Endothelial cell of umbilical vein (primary cell): Measurements from ENCODE around the gene UBB. TPM values are rescaled to one million over a fixed set of nuclear protein-coding genes. Genes with fewer than 3 reads are reported as not detected.

Source experiments
- BruUV-seq: library from RNA; stranded (reverse); fragments of 400-500 nt; replicated peaks from 2 replicates; lab custom pipeline; 2021; lab: Mats Ljungman, UMichigan
- CTCF ChIA-PET: fragments of 300-600, 350-600 bp; sonication (Branson Sonifier 250); formaldehyde crosslinking; loops from one replicate; lab custom pipeline; 2021; ENCODE audit warnings: antibody characterized with exemption, inconsistent platforms; lab: Charles Lee
- POLR2A ChIA-PET: fragments of 300-600, 350-600 bp; sonication (Branson Sonifier 250); formaldehyde crosslinking; loops from one replicate; lab custom pipeline; 2021; ENCODE audit warnings: antibody characterized with exemption, inconsistent platforms; lab: Charles Lee
- DNase-seq: peaks from one replicate; pipeline ENCODE4 v3.0.0-alpha.2; 2011; ENCODE audit warnings: low read depth, low spot score
- FAIRE-seq: peaks from 2 replicates; lab custom pipeline; 2011; peaks lifted over from hg19 to GRCh38; lab: Jason Lieb, UNC
- H2AFZ ChIP-seq: 2 replicates; pipeline ENCODE4 v1.6.0; 2012; ENCODE audit warnings: low read depth, low read length, control low read depth, inconsistent platforms
- H3K27ac ChIP-seq: 2 replicates; pipeline ENCODE4 v1.5.1; 2011; ENCODE audit warnings: low read depth, mild to moderate bottlenecking, control low read depth, low read length, moderate library complexity; ENCODE audit not compliant: insufficient read depth
- H3K27me3 ChIP-seq, 2 experiments: 2 replicates each; pipeline versions ENCODE4 v1.6.0 to v1.6.1; 2011; ENCODE audit warnings: low read length in 2 of 2, mixed read lengths in 1 of 2; ENCODE audit not compliant: control insufficient read depth in 2 of 2, insufficient read depth in 2 of 2
- H3K36me3 ChIP-seq, 2 experiments: 2 replicates in 1 of 2; 3 replicates in 1 of 2; pipeline ENCODE4 v1.5.1; 2011; ENCODE audit warnings: low read length in 2 of 2, mild to moderate bottlenecking in 1 of 2, moderate library complexity in 1 of 2; ENCODE audit not compliant: control insufficient read depth in 2 of 2, insufficient read depth in 2 of 2; ENCODE audit errors: extremely low read depth in 1 of 2
- H3K4me1 ChIP-seq: 3 replicates; pipeline ENCODE4 v1.5.1; 2011; ENCODE audit warnings: mild to moderate bottlenecking, low read length; ENCODE audit not compliant: control insufficient read depth, insufficient read depth; ENCODE audit errors: extremely low read depth
- H3K4me2 ChIP-seq: 2 replicates; pipeline ENCODE4 v1.6.1; 2011; ENCODE audit warnings: low read length, control low read depth, mixed read lengths; ENCODE audit not compliant: insufficient read depth
- H3K4me3 ChIP-seq, 3 experiments: fragments of 200-600 bp in 1 of 3; sonication (generic), shearing (Covaris generic) in 1 of 3; replicated peaks in 1 of 3; 2 replicates each; pipeline ENCODE4 v1.5.1; 2011 to 2016; ENCODE audit warnings: control low read depth in 3 of 3, low read length in 3 of 3, mild to moderate bottlenecking in 2 of 3, inconsistent platforms in 1 of 3, low read depth in 1 of 3, moderate library complexity in 1 of 3; ENCODE audit not compliant: insufficient read depth in 1 of 3
- H3K79me2 ChIP-seq: 2 replicates; pipeline ENCODE4 v1.6.0; 2012; ENCODE audit warnings: low read length, inconsistent platforms; ENCODE audit not compliant: control insufficient read depth, insufficient read depth
- H3K9ac ChIP-seq: replicated peaks from 2 replicates; pipeline ENCODE3; 2011; ENCODE audit warnings: low read length, control low read depth; ENCODE audit not compliant: insufficient read depth; ENCODE audit errors: extremely low read depth
- H3K9me1 ChIP-seq: replicated peaks from 3 replicates; pipeline ENCODE4 v1.6.0; 2011; ENCODE audit warnings: mild to moderate bottlenecking, low read length; ENCODE audit not compliant: control insufficient read depth, insufficient read depth; ENCODE audit errors: extremely low read depth
- H3K9me3 ChIP-seq: replicated peaks from 2 replicates; pipeline ENCODE4 v1.5.1; 2012; ENCODE audit warnings: low read length, inconsistent platforms; ENCODE audit not compliant: control insufficient read depth, insufficient read depth
- H4K20me1 ChIP-seq: replicated peaks from 2 replicates; pipeline ENCODE3; 2011; ENCODE audit warnings: mild to moderate bottlenecking, low read length; ENCODE audit not compliant: control insufficient read depth, insufficient read depth; ENCODE audit errors: extremely low read depth
- CTCF ChIP-seq, 2 donors: IDR thresholded peaks; 1 replicate in 1 of 2; 2 replicates in 1 of 2; pipeline ENCODE4 v1.5.1; 2011; ENCODE audit warnings: low read length in 2 of 2, mild to moderate bottlenecking in 2 of 2, moderate library complexity in 2 of 2, control low read depth in 1 of 2, inconsistent platforms in 1 of 2, low read depth in 1 of 2; ENCODE audit not compliant: insufficient read depth in 1 of 2; ENCODE audit errors: extremely low read depth in 1 of 2
- EZH2 ChIP-seq: IDR thresholded peaks from 2 replicates; pipeline ENCODE4 v1.6.1; 2012; ENCODE audit warnings: borderline replicate concordance, low read depth, mild to moderate bottlenecking, moderate library complexity, low read length, inconsistent platforms; ENCODE audit not compliant: severe bottlenecking
- FOS ChIP-seq: IDR thresholded peaks from 2 replicates; pipeline ENCODE4 v1.6.1; 2011; ENCODE audit warnings: mild to moderate bottlenecking, low read length, moderate library complexity, borderline replicate concordance; ENCODE audit not compliant: insufficient read depth
- GATA2 ChIP-seq: IDR thresholded peaks from 2 replicates; pipeline ENCODE4 v1.7.0; 2011; ENCODE audit warnings: low read depth, mild to moderate bottlenecking, moderate library complexity, mixed read lengths, low read length; ENCODE audit not compliant: insufficient read length, insufficient read depth
- JUN ChIP-seq: IDR thresholded peaks from 2 replicates; pipeline ENCODE4 v1.6.1; 2011; ENCODE audit warnings: borderline replicate concordance, low read depth; ENCODE audit not compliant: insufficient read length, insufficient read depth
- MAX ChIP-seq: IDR thresholded peaks from 2 replicates; pipeline ENCODE4 v1.6.1; 2011; ENCODE audit not compliant: insufficient read depth, insufficient read length
- MYC ChIP-seq: IDR thresholded peaks from one replicate; pipeline ENCODE4 v1.6.1; 2011; ENCODE audit warnings: mild to moderate bottlenecking, low read depth, low read length
- POLR2A ChIP-seq: IDR thresholded peaks from 2 replicates; pipeline ENCODE4 v1.6.1; 2012; ENCODE audit warnings: low read depth, mild to moderate bottlenecking, control low read depth, low read length
- POLR2AphosphoS5 ChIP-seq: IDR thresholded peaks from 2 replicates; pipeline ENCODE4 v1.6.1; 2012; ENCODE audit warnings: low read depth, mild to moderate bottlenecking, control low read depth, low read length, moderate library complexity; ENCODE audit not compliant: insufficient read depth
- dilution Hi-C: fragments of 300-500 bp; cut with MboI; formaldehyde crosslinking; loops from one replicate; pipeline ENCODE4 v1.15.0; 2019; ENCODE audit warnings: low sequenced_read_pairs; ENCODE audit not compliant: extremely low pct_ligation_motif_present
- intact Hi-C: fragments of 100-400 bp; cut with micrococcal nuclease; formaldehyde crosslinking; loops from one replicate; pipeline ENCODE4 v1.10.0; 2022
- polyA plus RNA-seq, 4 experiments: library from polyadenylated mRNA; depleted of rRNA in 3 of 4; stranded (reverse) in 3 of 4; unstranded in 1 of 4; fragments of >200 nt; gene quantifications; 2 replicates each; pipeline versions ENCODE4 v1.2.1 to v1.2.3, GENCODE V29; 2011 to 2012; ENCODE audit warnings: missing spikeins in 1 of 4
- total RNA-seq: library from RNA; stranded (reverse); gene quantifications from 2 replicates; pipeline ENCODE4 v1.2.3, GENCODE V29; 2021

Gene UBB
- total and polyA plus RNA-seq, 2 donors (not counting 3 experiments of a cell fraction or from before 2014, with no cell fraction given), result 1,294 to 1,683 TPM

- CTCF ChIA-PET, result interaction anchor here (0.7 kb wide), 1 partner anchor 15 kb away, joined by 3 read pairs; no protein-coding TSS in a partner anchor
- Histone ChIP-seq H3K9me1 (no peaks in the 10 kb centered on the region), H4K20me1 (no peaks in the 10 kb centered on the region), H3K4me3 (no peak overlapping the region), H2AFZ (no peak overlapping the region), H3K36me3 (no peaks in the 10 kb centered on the region), H3K27ac (no peak overlapping the region), H3K4me2 (no peak overlapping the region), H3K79me2 (no peaks in the 10 kb centered on the region), H3K9ac (no peak overlapping the region), H3K4me1 (peaks cover 18% of the 10 kb centered on the region), H3K27me3 (no peaks in the 10 kb centered on the region), H3K9me3 (no peaks in the 10 kb centered on the region)
- intact Hi-C loops, result no loop called here
- DNase-seq (no peak), FAIRE-seq (no peak)
- no peak for TF ChIP-seq FOS
- no peak for TF ChIP-seq JUN
- no peak for TF ChIP-seq POLR2AphosphoS5
- no TSS peak for BruUV-seq
- dilution Hi-C loops, result no loop called here
- POLR2A ChIA-PET, result no interaction called here
Measured at GRCh38 chr17:16423226-16423872, 42.5 kb downstream of the UBB start.

- Histone ChIP-seq H4K20me1 (no peaks in the 10 kb centered on the region), H3K9me3 (no peaks in the 10 kb centered on the region), H3K9ac (no peak overlapping the region), H3K27me3 (no peaks in the 10 kb centered on the region), H2AFZ (no peak overlapping the region), H3K4me1 (no peaks in the 10 kb centered on the region), H3K27ac (no peak overlapping the region), H3K79me2 (no peaks in the 10 kb centered on the region), H3K9me1 (no peaks in the 10 kb centered on the region), H3K4me2 (no peak overlapping the region), H3K4me3 (no peak overlapping the region), H3K36me3 (no peaks in the 10 kb centered on the region)
- CTCF ChIA-PET, result interaction anchor here (0.7 to 1.3 kb wide), 4 partner anchors 13 to 88 kb away, joined by 3 to 4 read pairs (median 3); no protein-coding TSS in a partner anchor
- FAIRE-seq (no peak), DNase-seq (no peak)
- dilution Hi-C loops, result no loop called here
- BruUV-seq, result no TSS peak
- TF ChIP-seq FOS (no peak), EZH2 (no peak), POLR2AphosphoS5 (no peak), MAX (no peak), MYC (no peak), JUN (no peak), GATA2 (no peak), POLR2A (no peak), CTCF (IDR thresholded peaks at IDR 0.05; ENCODE audit: extremely low read depth in 1 of 2, insufficient read depth in 1 of 2, low read depth in 1 of 2, low read length in 2 of 2) (no peak)
- POLR2A ChIA-PET, result interaction anchor here (1.0 kb wide), 1 partner anchor 14 kb away, joined by 3 read pairs; no protein-coding TSS in a partner anchor
- intact Hi-C loops, result no loop called here
Measured at GRCh38 chr17:16425202-16425601, 44.3 kb downstream of the UBB start.
